ENCODE measurements around the gene KLHDC3.
A peak's percentile ranks its signal among the peaks of the same experiment; 100 is the strongest.

KLHDC3 gene

DNA sequence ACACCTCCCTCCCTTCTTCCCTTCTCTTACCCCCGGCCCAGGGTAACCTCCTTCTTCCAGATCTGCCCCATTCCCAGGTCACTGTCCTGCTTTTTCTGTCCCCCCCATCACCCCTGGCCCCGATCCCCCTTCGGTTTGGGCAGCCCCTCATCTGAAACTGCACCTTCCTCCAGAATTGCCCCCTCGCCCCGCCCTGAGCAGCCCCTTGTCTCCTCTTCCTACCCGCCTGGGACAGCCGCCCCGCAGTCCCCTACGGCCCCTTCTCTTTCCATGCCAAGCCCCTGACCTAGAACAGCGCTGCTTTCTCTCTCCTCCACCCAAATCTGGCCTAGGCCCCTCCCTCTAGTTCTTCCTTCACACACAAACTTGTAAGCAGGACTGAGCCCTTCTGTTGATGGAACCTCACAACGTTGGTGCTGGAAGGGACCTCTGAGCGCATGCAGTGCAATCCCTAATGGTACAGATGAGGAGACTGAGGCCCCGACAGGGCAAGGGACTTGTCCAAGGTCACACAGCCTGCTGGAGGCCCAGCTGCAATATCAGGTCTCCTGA, 29.0 kb upstream of the KLHDC3 start:
- CTCF ChIA-PET, result interaction anchor here (0.9 to 1.8 kb wide), 2 partner anchors 9 to 188 kb away, joined by 4 to 9 read pairs; no protein-coding TSS in a partner anchor
- DNase-seq (ENCODE audit: low read depth, low spot score), result no peak
- H3K4me3 ChIP-seq (ENCODE audit: low read depth, low read length), result peak overlapping the region; percentile 77
- POLR2A ChIA-PET, result interaction anchor here (0.7 to 1.9 kb wide), 7 partner anchors 11 to 91 kb away, joined by 3 to 13 read pairs (median 7); partner anchors contain the start of genes CNPY3, KLHDC3, PTK7 and RRP36
- TF ChIP-seq, protein P1, sequence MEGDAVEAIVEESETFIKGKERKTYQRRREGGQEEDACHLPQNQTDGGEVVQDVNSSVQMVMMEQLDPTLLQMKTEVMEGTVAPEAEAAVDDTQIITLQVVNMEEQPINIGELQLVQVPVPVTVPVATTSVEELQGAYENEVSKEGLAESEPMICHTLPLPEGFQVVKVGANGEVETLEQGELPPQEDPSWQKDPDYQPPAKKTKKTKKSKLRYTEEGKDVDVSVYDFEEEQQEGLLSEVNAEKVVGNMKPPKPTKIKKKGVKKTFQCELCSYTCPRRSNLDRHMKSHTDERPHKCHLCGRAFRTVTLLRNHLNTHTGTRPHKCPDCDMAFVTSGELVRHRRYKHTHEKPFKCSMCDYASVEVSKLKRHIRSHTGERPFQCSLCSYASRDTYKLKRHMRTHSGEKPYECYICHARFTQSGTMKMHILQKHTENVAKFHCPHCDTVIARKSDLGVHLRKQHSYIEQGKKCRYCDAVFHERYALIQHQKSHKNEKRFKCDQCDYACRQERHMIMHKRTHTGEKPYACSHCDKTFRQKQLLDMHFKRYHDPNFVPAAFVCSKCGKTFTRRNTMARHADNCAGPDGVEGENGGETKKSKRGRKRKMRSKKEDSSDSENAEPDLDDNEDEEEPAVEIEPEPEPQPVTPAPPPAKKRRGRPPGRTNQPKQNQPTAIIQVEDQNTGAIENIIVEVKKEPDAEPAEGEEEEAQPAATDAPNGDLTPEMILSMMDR (IDR thresholded peaks at IDR 0.05; ENCODE audit: insufficient read depth, low read length, missing control alignments), result no peak

DNA sequence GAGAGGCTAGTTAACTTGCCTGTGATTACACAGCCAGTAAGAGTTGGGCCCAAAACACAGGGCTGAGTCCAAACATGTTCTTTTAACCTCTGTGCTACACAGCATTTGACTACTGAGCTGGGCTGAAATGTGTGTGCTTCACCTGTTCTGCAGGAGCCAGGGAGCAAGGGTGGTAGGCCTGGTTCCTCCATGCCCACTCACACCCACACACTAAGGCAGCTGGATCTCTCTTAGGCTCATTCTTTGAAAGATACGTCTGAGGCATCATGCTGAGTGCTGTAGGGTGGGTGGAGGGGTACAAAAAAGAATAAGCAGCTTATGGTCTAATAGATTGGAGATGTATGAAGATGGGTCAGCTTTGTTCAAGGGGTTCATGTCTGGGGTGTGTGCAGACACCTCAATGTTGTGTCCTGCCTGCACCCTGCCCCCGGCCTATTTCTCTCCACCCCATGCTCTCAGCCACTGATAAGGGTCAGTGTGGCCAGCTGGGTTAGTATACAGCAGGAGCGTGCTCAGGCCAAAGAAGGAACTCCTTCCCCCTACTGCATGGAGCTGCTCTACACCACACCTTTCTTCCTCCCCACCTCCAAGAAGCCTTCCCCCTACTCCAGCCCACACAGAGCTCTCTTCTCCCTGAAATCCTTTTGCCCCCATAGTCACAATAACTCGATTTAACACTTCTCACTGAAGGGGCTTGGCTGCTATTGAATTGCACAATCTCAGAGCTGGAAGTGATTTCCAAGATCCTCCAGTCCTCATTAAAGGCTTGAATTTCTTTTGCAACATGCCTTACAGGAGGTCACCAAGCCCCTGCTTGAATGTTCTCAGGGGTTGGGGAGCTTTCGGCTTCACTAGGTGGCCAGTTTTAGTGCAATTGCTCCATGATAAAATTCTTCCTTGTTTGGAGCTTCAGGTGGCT, 26.3 kb upstream of the KLHDC3 start:
- no peak for DNase-seq (ENCODE audit: low read depth, low spot score)
- ChIA-PET CTCF (interaction anchor here (0.7 to 1.6 kb wide), 4 partner anchors 8 to 87 kb away, joined by 3 to 6 read pairs (median 4); partner anchors contain the start of gene PEX6), POLR2A (interaction anchor here (1.0 kb wide), 1 partner anchor 23 kb away, joined by 3 read pairs; no protein-coding TSS in a partner anchor)
- TF ChIP-seq, protein P1 (IDR thresholded peaks at IDR 0.05; ENCODE audit: insufficient read depth, low read length, missing control alignments), result no peak
- no peak overlapping the region for H3K4me3 ChIP-seq (ENCODE audit: low read depth, low read length)

DNA sequence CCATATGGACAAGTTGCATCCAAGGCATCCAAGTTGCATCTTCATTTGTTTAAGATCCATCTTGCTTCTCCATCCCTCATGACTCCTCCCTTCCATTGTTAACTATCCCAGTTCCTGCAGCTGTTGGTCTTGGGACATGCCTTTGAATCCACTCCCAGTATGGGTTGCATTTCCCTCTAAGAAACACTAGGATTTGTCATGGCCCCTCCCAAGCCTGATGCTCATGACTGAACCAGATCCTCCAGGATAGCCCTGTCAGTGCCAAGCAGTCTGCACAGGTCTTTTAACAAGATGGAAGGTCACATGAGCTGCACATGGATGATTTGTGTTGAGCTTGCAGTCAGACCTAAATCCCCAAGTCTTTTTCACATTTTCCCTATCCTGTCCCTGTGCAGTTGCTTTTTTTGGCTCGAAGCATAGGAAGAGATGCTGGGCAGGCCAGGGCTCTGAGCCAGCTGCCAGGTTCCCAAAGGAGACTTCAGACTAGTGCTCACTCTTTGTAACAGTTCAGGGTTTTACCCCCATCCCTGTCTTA, 25.5 kb upstream of the KLHDC3 start:
- ChIA-PET CTCF (interaction anchor here (1.1 to 1.6 kb wide), 3 partner anchors 8 to 87 kb away, joined by 4 to 6 read pairs (median 5); partner anchors contain the start of gene PEX6), POLR2A (interaction anchor here (1.0 kb wide), 1 partner anchor 24 kb away, joined by 3 read pairs; no protein-coding TSS in a partner anchor)
- TF ChIP-seq, protein P1 (IDR thresholded peaks at IDR 0.05; ENCODE audit: insufficient read depth, low read length, missing control alignments), result no peak
- H3K4me3 ChIP-seq (ENCODE audit: low read depth, low read length), result no peak overlapping the region
- no peak for DNase-seq (ENCODE audit: low read depth, low spot score)

DNA sequence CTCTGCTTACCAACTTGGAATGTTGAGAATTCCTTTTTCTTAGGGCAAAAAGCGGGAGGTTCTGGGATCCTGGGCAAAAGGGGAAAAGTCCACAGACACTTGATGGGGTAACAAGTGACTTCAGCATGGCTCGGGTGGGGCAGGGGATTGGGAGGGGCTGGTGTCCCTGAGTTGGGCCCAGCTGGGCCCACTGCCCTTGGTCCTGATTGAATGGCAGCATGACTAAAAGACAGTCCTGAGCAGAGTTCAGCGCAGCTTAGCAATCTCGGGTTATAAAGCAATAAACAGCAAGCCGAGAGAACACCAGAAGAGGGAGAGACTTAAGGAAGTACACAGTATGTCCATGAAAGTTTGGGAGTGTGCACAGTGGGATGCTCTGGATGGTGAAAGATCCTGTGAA, 24.1 kb upstream of the KLHDC3 start:
- TF ChIP-seq, protein P1 (IDR thresholded peaks at IDR 0.05; ENCODE audit: insufficient read depth, low read length, missing control alignments), result no peak
- CTCF ChIA-PET, result no interaction called here
- DNase-seq (ENCODE audit: low read depth, low spot score), result no peak
- H3K4me3 ChIP-seq (ENCODE audit: low read depth, low read length), result no peak overlapping the region
- POLR2A ChIA-PET, result no interaction called here

DNA sequence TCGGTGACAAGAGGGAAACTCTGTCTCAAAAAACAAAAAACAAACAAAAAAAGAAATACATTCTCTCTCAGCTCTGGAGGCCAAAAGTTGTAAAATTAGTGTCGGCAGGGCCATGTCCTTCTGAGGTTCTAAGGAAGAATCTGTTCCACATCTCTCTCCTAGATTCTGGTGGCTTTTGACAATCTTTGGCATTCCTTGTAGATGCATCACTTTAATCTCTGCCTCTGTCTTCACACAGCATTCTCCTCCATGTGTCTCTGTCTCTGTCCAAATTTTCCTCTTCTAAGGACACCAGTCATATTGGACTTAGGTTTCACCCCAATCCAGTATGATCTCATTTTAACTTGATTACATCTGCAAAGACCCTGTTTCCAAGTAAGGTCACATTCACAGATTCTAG, 20.6 kb upstream of the KLHDC3 start:
- TF ChIP-seq, protein P1 (IDR thresholded peaks at IDR 0.05; ENCODE audit: insufficient read depth, low read length, missing control alignments), result no peak
- POLR2A ChIA-PET, result interaction anchor here (1.0 kb wide), 1 partner anchor 16 kb away, joined by 4 read pairs; no protein-coding TSS in a partner anchor
- no peak overlapping the region for H3K4me3 ChIP-seq (ENCODE audit: low read depth, low read length)
- no peak for DNase-seq (ENCODE audit: low read depth, low spot score)
- CTCF ChIA-PET, result interaction anchor here (1.6 kb wide), 1 partner anchor 9 kb away, joined by 9 read pairs; the partner anchor contains the start of gene PPP2R5D
